HFF-Myc (cell line): Measurements from ENCODE around the gene ALLC.

ENCODE experiments used
- DNase-seq: peaks from one replicate; pipeline ENCODE4 v3.0.0-alpha.2; 2011; ENCODE audit warnings: low read depth; ENCODE audit errors: extremely low read depth
- H3K4me3 ChIP-seq: replicated peaks from 2 replicates; pipeline ENCODE4 v1.5.1; 2011; ENCODE audit warnings: low read depth, mild to moderate bottlenecking, control low read depth, low read length
- CTCF ChIP-seq: IDR thresholded peaks from 2 replicates; pipeline ENCODE4 v1.5.1; 2012; ENCODE audit warnings: mild to moderate bottlenecking, low read depth, low read length, control low read depth; ENCODE audit errors: missing control alignments

Gene ALLC

GRCh38 chr2:3674066-3674845, 16.3 kb downstream of the ALLC start:
- TF ChIP-seq CTCF: no peak
- no peak overlapping the region for H3K4me3 ChIP-seq
- no peak for DNase-seq

GRCh38 chr2:3675687-3676086, 17.7 kb downstream of the ALLC start:
- no peak for TF ChIP-seq CTCF
- H3K4me3 ChIP-seq: no peak overlapping the region
- DNase-seq: no peak

GRCh38 chr2:3677436-3677835, 19.4 kb downstream of the ALLC start:
- no peak for DNase-seq
- TF ChIP-seq CTCF: no peak
- no peak overlapping the region for H3K4me3 ChIP-seq

- no peak for DNase-seq
- H3K4me3 ChIP-seq: no peak overlapping the region
- no peak for TF ChIP-seq CTCF
These were observed 20.2 kb downstream of the ALLC start for GRCh38 chr2:3678212-3678611.

- DNase-seq: no peak
- no peak overlapping the region for H3K4me3 ChIP-seq
- no peak for TF ChIP-seq CTCF
These were observed 21.2 kb downstream of the ALLC start for GRCh38 chr2:3679180-3679579.

GRCh38 chr2:3679616-3680393, 21.8 kb downstream of the ALLC start:
- no peak for DNase-seq
- no peak for TF ChIP-seq CTCF
- no peak overlapping the region for H3K4me3 ChIP-seq
